Stomach smooth muscle (tissue), 2 donors: ENCODE measurements around the gene KCNH2.

Source experiments
- H3K27ac ChIP-seq: one replicate; pipeline ENCODE4 v1.7.0; 2013; ENCODE audit warnings: mild to moderate bottlenecking, low read length, inconsistent platforms
- H3K27me3 ChIP-seq, 2 donors: one replicate each; pipeline ENCODE4 v1.7.0; 2013; ENCODE audit warnings: low read length in 2 of 2; ENCODE audit not compliant: insufficient read depth in 2 of 2, control insufficient read depth in 1 of 2
- H3K36me3 ChIP-seq, 2 donors: one replicate each; pipeline ENCODE4 v1.7.0; 2013; ENCODE audit warnings: low read length in 2 of 2; ENCODE audit not compliant: control insufficient read depth in 2 of 2, insufficient read depth in 2 of 2
- H3K4me1 ChIP-seq: one replicate; pipeline ENCODE4 v1.7.0; 2013; ENCODE audit warnings: low read length; ENCODE audit not compliant: control insufficient read depth, insufficient read depth
- H3K4me3 ChIP-seq, 2 donors: one replicate each; pipeline ENCODE4 v1.7.0; 2013; ENCODE audit warnings: low read length in 2 of 2
- H3K9ac ChIP-seq, 2 donors: one replicate each; pipeline ENCODE4 v1.7.0; 2013; ENCODE audit warnings: low read length in 2 of 2, mild to moderate bottlenecking in 1 of 2
- H3K9me3 ChIP-seq, 2 donors: one replicate each; pipeline ENCODE4 v1.7.0; 2013; ENCODE audit warnings: low read length in 2 of 2; ENCODE audit not compliant: control insufficient read depth in 2 of 2
- donor health status: healthy.
- donor health status: Pancreatic carcinoma.

Gene KCNH2

DNA sequence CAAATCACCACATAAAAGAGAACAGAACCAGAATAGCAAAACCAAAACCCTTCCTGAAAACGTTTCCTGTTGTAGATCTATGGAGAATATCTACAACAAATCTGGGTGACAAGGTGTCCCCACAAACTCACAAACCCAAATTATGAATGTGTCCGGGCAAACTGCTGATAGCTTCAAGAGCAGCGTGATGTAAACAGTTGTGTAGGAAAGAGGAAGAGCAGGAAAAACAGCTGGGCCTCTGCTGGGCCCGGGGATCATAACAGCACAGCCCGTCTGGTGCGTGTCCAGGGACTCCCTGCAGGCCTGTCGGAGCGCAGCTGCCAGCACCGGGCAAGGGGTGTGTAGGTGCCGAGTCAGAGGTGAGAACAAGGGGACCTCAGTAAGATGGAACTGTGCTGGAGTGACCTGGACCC, 53.7 kb downstream of the KCNH2 start:
- H3K36me3 ChIP-seq = no peaks in the 10 kb centered on the region
- no peak overlapping the region for H3K27ac ChIP-seq
- peaks cover 6% of the 10 kb centered on the region for H3K4me1 ChIP-seq
- H3K4me3 ChIP-seq = no peak overlapping the region
- no peaks in the 10 kb centered on the region for H3K27me3 ChIP-seq
- H3K9ac ChIP-seq = no peak overlapping the region
- no peaks in the 10 kb centered on the region for H3K9me3 ChIP-seq

DNA sequence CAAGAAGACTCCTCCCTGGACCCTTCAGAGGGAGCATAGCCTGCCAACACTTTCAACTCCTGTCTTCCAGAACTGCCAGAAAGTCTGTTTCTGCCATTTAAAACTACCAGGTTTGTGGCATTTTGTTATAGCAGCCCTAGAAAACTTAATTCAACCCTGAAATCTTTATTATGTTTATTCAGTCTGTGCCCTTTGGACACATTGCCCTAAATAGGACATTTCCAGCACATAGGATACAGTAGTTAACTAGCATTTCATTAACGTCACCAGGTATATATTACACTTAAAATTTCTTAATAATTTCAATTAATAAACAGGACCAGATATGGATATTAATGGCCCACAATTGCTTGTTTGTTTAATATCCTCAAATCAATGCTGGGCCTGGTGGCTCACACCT, 54.3 kb downstream of the KCNH2 start:
- Histone ChIP-seq H3K36me3 (no peaks in the 10 kb centered on the region), H3K9me3 (no peaks in the 10 kb centered on the region), H3K9ac (no peak overlapping the region), H3K4me3 (no peak overlapping the region), H3K27me3 (no peaks in the 10 kb centered on the region), H3K4me1 (peaks cover 6% of the 10 kb centered on the region), H3K27ac (no peak overlapping the region)

DNA sequence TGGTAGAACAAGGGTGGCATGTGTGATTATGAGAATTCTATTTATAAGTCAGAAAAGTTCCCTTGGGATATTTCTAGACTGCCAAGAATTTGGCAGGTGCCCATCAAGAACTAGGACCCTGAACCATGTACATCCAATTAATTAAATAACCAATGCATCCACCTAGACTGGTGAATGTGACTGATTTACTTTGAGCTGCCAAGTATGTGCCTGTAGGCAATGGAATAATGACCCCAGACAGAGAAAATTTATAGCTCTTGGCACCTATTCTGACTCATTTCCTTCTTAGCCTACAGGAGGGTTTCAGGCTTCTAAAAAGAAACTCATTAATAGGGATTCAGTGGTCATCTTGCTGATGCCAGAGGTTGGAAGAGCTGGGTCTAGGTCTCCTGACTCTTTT, 54.9 kb downstream of the KCNH2 start:
- Histone ChIP-seq H3K9ac (no peak overlapping the region), H3K4me1 (peaks cover 12% of the 10 kb centered on the region), H3K27ac (no peak overlapping the region), H3K4me3 (no peak overlapping the region), H3K27me3 (no peaks in the 10 kb centered on the region), H3K9me3 (no peaks in the 10 kb centered on the region), H3K36me3 (no peaks in the 10 kb centered on the region)

DNA sequence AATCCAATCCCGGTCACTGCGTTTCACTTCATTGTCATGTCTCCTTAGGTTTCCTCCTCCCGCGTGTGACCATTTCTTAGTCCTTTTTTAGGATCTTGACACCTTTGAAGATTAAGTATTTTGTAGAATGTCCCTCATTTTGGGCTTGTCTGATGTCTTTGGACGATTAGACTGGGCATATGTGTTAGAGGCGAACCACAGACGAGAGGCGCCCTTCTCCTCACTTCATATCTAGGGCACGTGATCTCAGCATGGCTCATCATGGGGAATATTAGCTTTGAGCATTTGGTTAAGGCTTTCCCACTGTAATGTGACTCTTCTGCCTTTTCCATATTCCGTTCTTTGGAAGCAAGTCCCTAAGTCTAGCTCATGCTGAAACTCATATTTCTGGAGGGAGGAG, 59.0 kb downstream of the KCNH2 start:
- Histone ChIP-seq H3K27ac (no peak overlapping the region), H3K4me3 (no peak overlapping the region), H3K36me3 (no peaks in the 10 kb centered on the region), H3K9ac (no peak overlapping the region), H3K27me3 (peaks cover 0 to 2% of the 10 kb centered on the region in 2 donors), H3K4me1 (peaks cover 12% of the 10 kb centered on the region), H3K9me3 (no peaks in the 10 kb centered on the region)

DNA sequence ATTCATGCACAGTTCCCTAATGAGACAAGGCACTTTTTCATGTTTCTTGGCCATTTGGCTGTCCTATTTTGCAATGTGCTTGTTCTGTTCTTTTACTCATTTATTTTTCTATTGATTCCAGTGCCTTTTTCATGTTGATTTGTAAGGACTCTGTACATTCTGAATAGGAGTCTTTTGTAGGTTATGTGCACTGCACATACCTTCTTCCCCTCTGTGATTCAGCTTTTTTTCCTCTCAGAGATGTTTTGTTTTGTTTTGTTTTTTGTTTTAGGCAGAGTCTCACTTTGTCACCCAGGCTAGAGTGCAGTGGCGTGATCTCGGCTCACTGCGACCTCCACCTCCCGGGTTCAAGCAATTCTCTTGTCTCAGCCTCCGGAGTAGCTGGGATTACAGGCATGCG, 59.7 kb downstream of the KCNH2 start:
- Histone ChIP-seq H3K9me3 (no peaks in the 10 kb centered on the region), H3K36me3 (no peaks in the 10 kb centered on the region), H3K4me1 (peaks cover 12% of the 10 kb centered on the region), H3K27me3 (peaks cover 0 to 2% of the 10 kb centered on the region in 2 donors), H3K9ac (no peak overlapping the region), H3K27ac (no peak overlapping the region), H3K4me3 (peak overlapping the region; percentile 32 to 44)

DNA sequence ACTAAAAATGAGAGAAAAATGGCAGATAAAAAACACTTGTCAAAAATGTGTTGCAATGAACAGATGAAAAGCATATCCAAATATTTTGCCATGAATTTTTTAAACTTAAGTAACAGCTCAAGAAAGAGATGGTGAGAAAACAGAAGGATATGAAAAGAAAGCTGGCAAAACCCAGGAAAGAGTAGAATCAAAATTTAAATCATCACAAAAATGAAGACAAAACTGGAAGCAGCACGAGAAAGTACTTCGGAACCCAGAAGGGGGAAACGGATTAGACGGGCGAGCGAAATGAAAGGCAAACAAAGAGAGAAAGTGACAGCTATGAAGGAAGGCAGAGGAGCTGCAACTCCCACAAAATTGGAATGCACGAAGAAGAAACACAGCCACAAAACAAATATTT, 60.2 kb downstream of the KCNH2 start:
- Histone ChIP-seq H3K27me3 (peaks cover 0 to 2% of the 10 kb centered on the region in 2 donors), H3K4me1 (peaks cover 12% of the 10 kb centered on the region), H3K36me3 (no peaks in the 10 kb centered on the region), H3K9me3 (no peaks in the 10 kb centered on the region), H3K27ac (no peak overlapping the region), H3K9ac (no peak overlapping the region), H3K4me3 (peak overlapping the region; percentile 32 to 44)

DNA sequence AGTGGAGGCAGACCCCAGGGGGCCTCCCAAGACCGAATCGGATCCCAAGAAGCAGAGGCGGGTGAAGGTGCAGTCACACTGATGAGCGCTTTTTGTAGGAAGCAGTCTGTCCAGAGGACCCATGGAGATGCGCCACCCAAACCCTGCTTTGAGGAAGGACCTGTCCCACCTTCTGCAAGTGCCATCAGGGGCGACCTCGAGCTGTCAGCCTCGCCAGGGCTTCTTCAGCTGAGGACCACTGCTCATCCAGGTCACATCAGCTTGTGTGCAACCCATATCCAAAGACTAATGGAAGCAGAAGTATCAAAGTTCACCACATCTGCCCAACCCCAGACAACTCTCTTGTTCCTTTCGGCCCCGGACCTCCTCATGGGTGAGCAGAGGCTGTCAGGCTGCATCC, 61.5 kb downstream of the KCNH2 start:
- no peak overlapping the region for H3K4me3 ChIP-seq
- peaks cover 0 to 2% of the 10 kb centered on the region in 2 donors for H3K27me3 ChIP-seq
- no peak overlapping the region for H3K27ac ChIP-seq
- peaks cover 12% of the 10 kb centered on the region for H3K4me1 ChIP-seq
- no peak overlapping the region for H3K9ac ChIP-seq
- H3K36me3 ChIP-seq = no peaks in the 10 kb centered on the region
- no peaks in the 10 kb centered on the region for H3K9me3 ChIP-seq

DNA sequence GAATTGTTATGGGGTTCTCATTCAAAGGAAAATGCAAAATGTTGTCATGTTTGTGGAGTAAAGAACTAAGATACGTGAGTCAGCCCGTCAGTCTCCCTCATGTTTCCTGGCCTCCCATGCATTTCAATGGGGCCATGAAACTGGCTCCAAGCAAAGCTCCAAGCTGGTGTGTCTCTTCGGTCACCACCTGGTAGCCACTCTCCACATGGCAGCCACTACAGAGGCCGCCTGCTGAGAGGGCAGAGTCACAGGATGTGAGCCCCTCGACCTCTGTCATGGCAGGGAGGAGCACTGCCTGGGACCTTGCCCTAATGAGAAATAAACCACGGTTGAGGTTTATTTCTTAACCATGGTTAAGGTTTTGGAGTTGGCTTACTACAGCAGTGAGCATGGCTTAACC, 63.2 kb downstream of the KCNH2 start:
- peaks cover 6% of the 10 kb centered on the region for H3K4me1 ChIP-seq
- H3K9ac ChIP-seq = no peak overlapping the region
- H3K27me3 ChIP-seq = peaks cover 0 to 2% of the 10 kb centered on the region in 2 donors
- no peak overlapping the region for H3K4me3 ChIP-seq
- H3K27ac ChIP-seq = no peak overlapping the region
- H3K36me3 ChIP-seq = no peaks in the 10 kb centered on the region
- H3K9me3 ChIP-seq = no peaks in the 10 kb centered on the region

DNA sequence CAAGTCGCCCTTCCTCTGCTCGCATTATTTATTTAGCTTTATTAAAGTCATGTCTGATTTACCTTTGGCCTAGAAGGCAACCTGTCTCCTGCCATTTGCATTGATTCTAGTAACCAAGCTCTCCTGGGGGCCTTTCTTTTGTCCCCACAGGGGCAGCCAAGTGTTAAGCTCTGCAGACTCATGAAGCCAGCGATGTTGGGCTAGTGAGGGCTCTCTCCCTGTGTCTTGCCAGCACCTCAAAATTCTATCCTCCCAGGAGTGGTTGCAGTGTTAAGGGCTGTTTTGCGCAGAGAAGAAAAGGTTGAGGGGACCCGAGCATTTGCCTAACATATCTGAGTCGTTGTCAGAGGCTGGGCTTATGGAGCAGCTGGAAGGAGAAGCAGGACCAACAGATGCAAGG, 63.9 kb downstream of the KCNH2 start:
- peaks cover 6% of the 10 kb centered on the region for H3K4me1 ChIP-seq
- H3K4me3 ChIP-seq = no peak overlapping the region
- H3K9me3 ChIP-seq = no peaks in the 10 kb centered on the region
- no peak overlapping the region for H3K27ac ChIP-seq
- H3K9ac ChIP-seq = no peak overlapping the region
- peaks cover 0 to 2% of the 10 kb centered on the region in 2 donors for H3K27me3 ChIP-seq
- no peaks in the 10 kb centered on the region for H3K36me3 ChIP-seq

DNA sequence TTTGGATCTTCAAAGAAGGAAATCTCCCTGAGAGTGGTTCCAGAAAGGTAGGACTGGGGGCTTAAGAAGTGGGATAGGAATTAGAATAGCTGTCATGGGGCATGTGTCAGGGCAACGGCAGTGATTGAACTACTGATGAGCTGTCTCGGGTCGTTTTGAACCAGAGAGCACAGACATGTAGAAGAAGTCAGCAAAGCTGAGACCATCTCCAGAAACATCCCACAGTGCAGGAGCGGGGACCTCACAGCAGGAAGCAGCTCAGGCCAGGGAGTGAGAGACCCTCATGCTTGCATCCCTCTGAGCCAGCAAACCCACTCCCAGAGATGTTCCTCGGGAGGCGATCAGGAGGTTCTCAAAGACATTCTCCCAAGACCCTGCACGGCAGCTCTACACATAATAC, 65.7 kb downstream of the KCNH2 start:
- Histone ChIP-seq H3K27ac (no peak overlapping the region), H3K36me3 (no peaks in the 10 kb centered on the region), H3K9me3 (no peaks in the 10 kb centered on the region), H3K9ac (no peak overlapping the region), H3K4me1 (no peaks in the 10 kb centered on the region), H3K4me3 (no peak overlapping the region), H3K27me3 (peaks cover 0 to 2% of the 10 kb centered on the region in 2 donors)

DNA sequence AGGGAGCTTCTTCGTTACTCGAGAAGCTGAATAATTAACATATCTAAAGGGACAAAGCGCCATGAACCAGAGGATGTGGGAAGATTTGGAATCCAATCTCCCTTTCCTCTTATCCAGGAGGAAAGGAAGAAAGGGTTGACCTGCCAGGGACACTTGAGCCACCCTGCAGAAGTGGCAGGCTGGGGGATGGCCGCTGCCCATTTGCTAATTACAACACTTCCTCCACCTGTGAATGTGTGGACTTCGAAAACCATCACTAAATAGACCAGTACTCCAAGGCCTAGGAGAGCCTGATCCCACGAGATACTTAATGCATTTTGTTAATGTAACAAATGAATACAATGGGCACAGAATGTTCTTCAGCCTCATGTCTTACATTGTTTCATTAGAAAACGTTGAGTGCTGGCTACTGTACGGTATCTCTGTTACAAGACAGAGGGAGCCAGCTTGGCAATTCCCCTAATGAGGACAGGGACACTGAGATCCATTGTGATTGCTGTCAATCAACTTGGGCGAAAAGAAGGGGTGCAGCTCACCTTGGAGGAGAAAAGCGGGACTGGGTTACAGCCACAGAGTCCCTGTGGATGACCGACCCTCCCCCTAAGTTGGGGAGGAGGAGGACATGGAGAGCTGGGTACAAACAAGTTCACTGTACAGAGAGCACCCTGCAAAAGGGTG, 66.4 kb downstream of the KCNH2 start:
- H3K27me3 ChIP-seq = peaks cover 0 to 2% of the 10 kb centered on the region in 2 donors
- H3K9ac ChIP-seq = no peak overlapping the region
- H3K9me3 ChIP-seq = no peaks in the 10 kb centered on the region
- no peak overlapping the region for H3K27ac ChIP-seq
- H3K36me3 ChIP-seq = no peaks in the 10 kb centered on the region
- H3K4me1 ChIP-seq = no peaks in the 10 kb centered on the region
- H3K4me3 ChIP-seq = no peak overlapping the region
